HL-60 (cell line): ENCODE data around the gene ADGRF4.
"Not testable (repeated sequence)": the region's sequence is repeated elsewhere in the genome, so short reads cannot be mapped to it uniquely, and the experiment has no call there.

ENCODE experiments used
- DNase-seq, 2 experiments: peaks; one replicate each; pipeline ENCODE4 v3.0.0-alpha.2; 2010 to 2020; ENCODE audit warnings: low read depth in 1 of 2, low spot score in 1 of 2
- H3K27ac ChIP-seq: fragments of 250-450 bp; sonication (Bioruptor Pico); replicated peaks from 2 replicates; pipeline ENCODE4 v1.5.1; 2020; ENCODE audit warnings: mild to moderate bottlenecking, moderate library complexity
- H3K27me3 ChIP-seq: fragments of 250-450 bp; sonication (Bioruptor Pico); 2 replicates; pipeline ENCODE4 v1.5.1; 2021; ENCODE audit warnings: mild to moderate bottlenecking, moderate library complexity; ENCODE audit not compliant: insufficient read depth, poor library complexity, severe bottlenecking
- H3K4me3 ChIP-seq: replicated peaks from 2 replicates; pipeline ENCODE4 v1.5.1; 2011; ENCODE audit warnings: mild to moderate bottlenecking, control low read depth, low read length; ENCODE audit not compliant: insufficient read depth
- CTCF ChIP-seq: IDR thresholded peaks from one replicate; pipeline ENCODE4 v1.5.1; 2011; ENCODE audit warnings: low read length, control low read depth, inconsistent platforms; ENCODE audit not compliant: insufficient read depth
- GABPA ChIP-seq: IDR thresholded peaks from 2 replicates; pipeline ENCODE4 v1.6.1; 2012; ENCODE audit warnings: low read depth
- POLR2AphosphoS5 ChIP-seq: IDR thresholded peaks from 2 replicates; pipeline ENCODE4 v1.6.1; 2012; ENCODE audit warnings: low read depth
- REST ChIP-seq: IDR thresholded peaks from 2 replicates; pipeline ENCODE4 v1.6.1; 2012; ENCODE audit warnings: low read depth; ENCODE audit not compliant: insufficient replicate concordance
- SPI1 ChIP-seq: IDR thresholded peaks from 2 replicates; pipeline ENCODE4 v1.6.1; 2012; ENCODE audit warnings: low read depth, mild to moderate bottlenecking, borderline replicate concordance

Gene ADGRF4

GRCh38 chr6:47743744-47744143 lies 45.4 kb downstream of the ADGRF4 start:
- H3K27ac ChIP-seq: no peak overlapping the region
- no peak overlapping the region for H3K4me3 ChIP-seq
- no peak for DNase-seq
- TF ChIP-seq SPI1 (no peak), GABPA (no peak), POLR2AphosphoS5 (no peak), CTCF (no peak), REST (no peak)
- no peaks in the 10 kb centered on the region for H3K27me3 ChIP-seq

GRCh38 chr6:47745269-47745668 lies 46.9 kb downstream of the ADGRF4 start:
- H3K4me3 ChIP-seq, H3K27ac ChIP-seq, H3K27me3 ChIP-seq, DNase-seq: not testable (repeated sequence)

DNA sequence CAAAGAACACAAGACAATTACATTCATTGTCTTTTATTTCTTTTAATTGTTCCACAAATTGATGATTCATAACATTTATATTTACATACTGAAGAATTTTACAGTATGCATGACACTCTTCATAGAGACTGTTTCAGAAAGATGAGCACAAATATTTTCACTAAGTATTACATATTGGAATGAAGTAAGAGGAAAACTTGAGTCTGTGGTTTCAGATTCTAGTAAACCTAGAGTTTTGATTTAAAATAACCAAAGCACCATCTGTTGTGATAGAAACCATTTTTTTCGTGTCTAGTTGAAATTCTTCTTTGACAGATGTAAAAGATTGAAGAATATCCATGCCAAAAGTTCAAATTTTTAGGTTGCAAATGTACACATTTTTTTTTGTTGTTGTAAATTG lies 51.4 kb downstream of the ADGRF4 start:
- H3K4me3 ChIP-seq: no peak overlapping the region
- DNase-seq: no peak
- no peak overlapping the region for H3K27ac ChIP-seq
- TF ChIP-seq GABPA (no peak), SPI1 (no peak), POLR2AphosphoS5 (no peak), CTCF (no peak), REST (no peak)
- H3K27me3 ChIP-seq: no peaks in the 10 kb centered on the region

DNA sequence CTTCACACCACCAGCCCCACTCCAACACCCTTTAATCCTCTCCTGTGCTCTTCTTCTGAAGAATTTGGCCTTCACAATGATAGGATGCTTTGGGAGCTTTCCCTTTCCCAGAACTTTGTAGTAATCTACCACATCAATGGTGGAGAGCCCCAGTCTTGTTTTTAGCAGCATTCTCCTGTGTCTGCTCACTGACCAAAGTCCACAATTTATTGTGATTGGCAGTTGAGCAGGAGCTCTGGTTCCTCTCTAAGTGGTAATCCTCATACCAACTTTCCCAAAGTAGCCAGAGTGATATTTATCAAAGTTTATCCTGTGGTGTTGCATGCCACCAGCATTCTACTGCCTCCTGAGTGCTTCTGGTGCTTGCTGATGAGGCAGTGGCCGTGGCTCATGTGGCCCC lies 54.4 kb downstream of the ADGRF4 start:
- no peak overlapping the region for H3K27ac ChIP-seq
- H3K27me3 ChIP-seq: no peaks in the 10 kb centered on the region
- TF ChIP-seq REST (no peak), GABPA (no peak), CTCF (no peak)
- no peak for DNase-seq
- no peak overlapping the region for H3K4me3 ChIP-seq
